ENCODE measurements around the gene MANSC4. TPM values are rescaled to one million over a fixed set of nuclear protein-coding genes. Genes with fewer than 3 reads are reported as not detected.

MANSC4 gene
- total and polyA plus RNA-seq, 2 of the 13 experiments (the other 11 are each of a cell fraction or from before 2014, with no cell fraction given) = not detected

DNA sequence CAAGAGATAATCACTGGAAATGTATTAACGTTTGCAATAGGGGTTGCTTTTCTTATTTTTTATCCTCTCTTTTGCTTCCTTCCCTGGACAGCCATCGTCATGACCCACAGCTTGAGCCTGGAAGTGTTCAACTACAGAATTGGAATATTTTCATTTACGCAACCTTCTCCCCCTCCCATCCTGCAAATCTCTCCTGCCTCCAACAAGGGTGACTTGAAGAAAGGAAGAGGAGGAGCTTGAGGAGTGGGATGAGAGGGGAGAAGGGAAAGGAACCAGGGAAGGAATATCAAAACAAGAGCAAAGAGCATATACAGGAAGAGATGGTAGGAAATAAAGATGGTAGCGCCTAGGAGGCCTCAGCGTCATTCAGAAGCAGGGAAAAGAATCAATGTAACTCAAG is 1.6 kb upstream of the MANSC4 start:
- in situ Hi-C loops (cut with HindIII; ENCODE audit: extremely low pct_ligation_motif_present, low pct_unique_long_range_greater_than_20kb) = no loop called here
- Histone ChIP-seq H3K4me3 (replicated peaks in 1 of 3; ENCODE audit: insufficient read depth in 1 of 3, low read depth in 2 of 3, low read length in 3 of 3) (no peak overlapping the region), H4K20me1 (ENCODE audit: insufficient read depth, low read length) (no peaks in the 10 kb centered on the region), H3K4me2 (ENCODE audit: low read depth, low read length) (peak overlapping the region; percentile 94), H3K9me3 (ENCODE audit: low read length) (no peaks in the 10 kb centered on the region), H3K4me1 (ENCODE audit: insufficient read depth, low read length) (peaks cover 34% of the 10 kb centered on the region), H2AFZ (ENCODE audit: low read length) (no peak overlapping the region), H3K27me3 (ENCODE audit: control insufficient read depth in 1 of 2, insufficient read depth in 2 of 2, low read length in 2 of 2) (no peaks in the 10 kb centered on the region), H3K9ac (ENCODE audit: insufficient read depth, low read depth, low read length) (no peak overlapping the region), H3K36me3 (replicated peaks in 1 of 2; ENCODE audit: control insufficient read depth in 1 of 2, insufficient read depth in 2 of 2, low read length in 2 of 2) (no peaks in the 10 kb centered on the region; a peak in 1 of 5 replicates), H3K27ac (ENCODE audit: extremely low read length, insufficient read depth, low read length) (no peak overlapping the region), H3K79me2 (ENCODE audit: insufficient read depth, low read length) (peaks cover 29% of the 10 kb centered on the region)
- TF ChIP-seq CEBPG (CRISPR knock-in tag; IDR thresholded peaks at IDR 0.05) (peak; percentile 7; the same call in 1 of the 2 replicates), ZNF780A (CRISPR knock-in tag; IDR thresholded peaks at IDR 0.05) (no peak), MED13 (CRISPR knock-in tag; IDR thresholded peaks at IDR 0.05) (no peak), ZSCAN12 (CRISPR knock-in tag; IDR thresholded peaks at IDR 0.05) (no peak), MAX (IDR thresholded peaks at IDR 0.05) (no peak)
- DNase-seq (ENCODE audit: low spot score) (no peak), ATAC-seq (no peak), FAIRE-seq (no peak)
- intact Hi-C loops (cut with micrococcal nuclease; ENCODE audit: unreplicated experiment) = no loop called here
- ChIA-PET CTCF (ENCODE audit: low intra/inter-chr PET ratio, low total read pairs) (no interaction called here), POLR2A (no interaction called here)
- BruUV-seq (replicated peaks) = TSS peak; percentile 55
- 88% methylated on average over 5 of the region's 5 CpGs for WGBS (ENCODE audit: low lambda C conversion rate)

DNA sequence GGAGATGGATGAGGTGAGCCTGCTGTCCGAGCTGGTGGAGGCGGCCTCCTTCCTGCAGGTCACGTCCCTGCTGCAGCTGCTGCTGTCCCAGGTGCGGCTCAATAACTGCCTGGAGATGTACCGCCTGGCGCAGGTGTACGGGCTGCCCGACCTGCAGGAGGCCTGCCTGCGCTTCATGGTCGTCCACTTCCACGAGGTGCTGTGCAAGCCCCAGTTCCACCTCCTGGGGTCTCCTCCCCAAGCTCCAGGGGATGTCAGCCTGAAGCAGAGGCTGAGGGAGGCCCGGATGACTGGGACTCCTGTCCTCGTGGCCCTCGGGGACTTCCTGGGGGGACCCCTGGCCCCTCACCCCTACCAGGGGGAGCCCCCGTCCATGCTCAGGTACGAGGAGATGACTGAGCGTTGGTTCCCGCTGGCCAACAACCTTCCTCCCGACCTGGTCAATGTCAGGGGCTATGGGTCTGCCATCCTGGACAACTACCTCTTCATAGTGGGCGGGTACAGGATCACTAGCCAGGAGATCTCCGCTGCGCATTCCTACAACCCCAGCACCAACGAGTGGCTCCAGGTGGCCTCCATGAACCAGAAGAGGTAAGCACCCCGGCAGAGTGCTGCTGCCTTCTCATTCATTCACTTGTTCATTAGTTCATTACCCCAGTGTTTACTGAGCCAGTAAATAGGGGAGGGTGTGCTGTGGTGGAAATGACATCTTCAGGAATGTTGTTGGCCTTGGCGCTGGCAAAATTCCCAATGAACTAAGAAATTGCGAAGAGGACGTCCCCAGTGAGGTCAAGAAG is 774 bp upstream of the MANSC4 start:
- no peaks in the 10 kb centered on the region for H3K9me3 ChIP-seq (ENCODE audit: low read length)
- H3K4me3 ChIP-seq (replicated peaks in 1 of 3; ENCODE audit: insufficient read depth in 1 of 3, low read depth in 2 of 3, low read length in 3 of 3) = peak overlapping the region; percentile 86 to 91 (median 89)
- H3K9ac ChIP-seq (ENCODE audit: insufficient read depth, low read depth, low read length) = peak overlapping the region; percentile 82
- intact Hi-C loops (cut with micrococcal nuclease; ENCODE audit: unreplicated experiment) = no loop called here
- BruUV-seq (replicated peaks) = no TSS peak
- WGBS (ENCODE audit: low lambda C conversion rate) = 40% methylated on average over 4 of the region's 27 CpGs
- FAIRE-seq (peak; percentile 43), DNase-seq (ENCODE audit: low spot score) (peak; percentile 20), ATAC-seq (peak; percentile 75)
- no peaks in the 10 kb centered on the region for H4K20me1 ChIP-seq (ENCODE audit: insufficient read depth, low read length)
- H3K36me3 ChIP-seq (replicated peaks in 1 of 2; ENCODE audit: control insufficient read depth in 1 of 2, insufficient read depth in 2 of 2, low read length in 2 of 2) = no peaks in the 10 kb centered on the region; a peak in 1 of 5 replicates
- H3K27ac ChIP-seq (ENCODE audit: extremely low read length, insufficient read depth, low read length) = peak overlapping the region; percentile 86
- POLR2A ChIA-PET = interaction anchor here (1.0 to 1.6 kb wide), 3 partner anchors 7 to 34 kb away, joined by 3 to 4 read pairs (median 3); no protein-coding TSS in a partner anchor
- in situ Hi-C loops (cut with HindIII; ENCODE audit: extremely low pct_ligation_motif_present, low pct_unique_long_range_greater_than_20kb) = no loop called here
- H2AFZ ChIP-seq (ENCODE audit: low read length) = no peak overlapping the region
- peaks cover 27% of the 10 kb centered on the region for H3K79me2 ChIP-seq (ENCODE audit: insufficient read depth, low read length)
- CTCF ChIA-PET (ENCODE audit: low intra/inter-chr PET ratio, low total read pairs) = no interaction called here
- H3K4me2 ChIP-seq (ENCODE audit: low read depth, low read length) = peak overlapping the region; percentile 94
- H3K4me1 ChIP-seq (ENCODE audit: insufficient read depth, low read length) = peaks cover 34% of the 10 kb centered on the region
- H3K27me3 ChIP-seq (ENCODE audit: control insufficient read depth in 1 of 2, insufficient read depth in 2 of 2, low read length in 2 of 2) = no peaks in the 10 kb centered on the region
- TF ChIP-seq ARNT (IDR thresholded peaks at IDR 0.05) (no peak), ZNF274 (CRISPR knock-in tag; IDR thresholded peaks at IDR 0.05) (no peak), ARID2 (CRISPR knock-in tag; IDR thresholded peaks at IDR 0.05; ENCODE audit: borderline replicate concordance) (no peak), HOXA9 (CRISPR knock-in tag; IDR thresholded peaks at IDR 0.05; ENCODE audit: borderline replicate concordance) (peak; percentile 29; the same call in 1 of the 2 replicates), TFDP1 (CRISPR knock-in tag; IDR thresholded peaks at IDR 0.05; ENCODE audit: borderline replicate concordance) (0 out of 2 replicates have a peak, but pooled peaks have one; percentile 5), ZNF768 (CRISPR knock-in tag; IDR thresholded peaks at IDR 0.05) (peak; percentile 26; the same call in 1 of the 2 replicates), ZFP91 (CRISPR knock-in tag; IDR thresholded peaks at IDR 0.05; ENCODE audit: borderline replicate concordance) (peak; percentile 58; the same call in 1 of the 2 replicates)
